NCI-H446 treated with DMSO at 0.1 percent for 48 hours (cell line): ENCODE measurements around the gene SPON2.
A peak's percentile ranks its signal among the peaks of the same experiment; 100 is the strongest.

Experiments used
- DNase-seq: peaks from one replicate; lab custom pipeline; 2025; lab: John Stamatoyannopoulos, UW

Gene SPON2

DNA sequence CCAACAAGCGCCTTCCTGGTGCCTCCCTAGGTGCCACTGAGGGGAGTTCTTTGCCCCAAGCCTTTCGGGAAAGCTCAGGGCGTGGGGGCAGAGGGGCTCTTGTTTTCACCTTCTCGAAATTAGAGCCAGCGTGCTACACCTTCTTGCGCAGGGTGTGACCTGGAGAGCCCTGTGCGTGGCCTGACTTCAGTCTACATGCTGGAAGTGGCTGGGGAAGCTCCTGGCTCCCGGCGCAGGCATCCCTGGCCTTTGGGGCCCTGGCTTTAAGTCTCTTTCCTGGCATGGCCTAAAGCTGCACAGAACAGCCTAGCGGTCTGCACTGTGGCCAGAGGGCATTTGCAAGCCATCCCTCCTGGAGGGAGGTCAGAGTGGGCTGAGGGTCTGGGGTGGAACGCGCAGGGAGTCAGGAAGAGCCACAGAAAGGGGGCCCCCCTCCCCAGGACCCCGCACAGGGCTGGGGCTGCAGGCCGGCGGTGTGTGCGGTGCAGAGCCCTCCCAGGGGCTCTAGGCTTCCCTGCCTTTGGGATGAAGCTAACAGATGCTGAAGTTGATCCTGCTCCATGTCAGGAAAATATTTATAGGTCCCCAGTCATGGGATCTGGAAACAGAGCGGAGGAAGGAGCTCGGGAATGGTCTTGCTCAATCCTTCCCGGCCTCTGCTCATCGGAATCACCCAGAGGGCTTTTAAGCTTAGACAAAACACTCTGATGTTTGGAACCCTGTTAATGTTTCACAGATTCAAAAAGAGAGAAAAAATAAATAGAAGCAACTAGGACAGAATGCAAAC is 781 bp upstream of the SPON2 start:
- no peak for DNase-seq

DNA sequence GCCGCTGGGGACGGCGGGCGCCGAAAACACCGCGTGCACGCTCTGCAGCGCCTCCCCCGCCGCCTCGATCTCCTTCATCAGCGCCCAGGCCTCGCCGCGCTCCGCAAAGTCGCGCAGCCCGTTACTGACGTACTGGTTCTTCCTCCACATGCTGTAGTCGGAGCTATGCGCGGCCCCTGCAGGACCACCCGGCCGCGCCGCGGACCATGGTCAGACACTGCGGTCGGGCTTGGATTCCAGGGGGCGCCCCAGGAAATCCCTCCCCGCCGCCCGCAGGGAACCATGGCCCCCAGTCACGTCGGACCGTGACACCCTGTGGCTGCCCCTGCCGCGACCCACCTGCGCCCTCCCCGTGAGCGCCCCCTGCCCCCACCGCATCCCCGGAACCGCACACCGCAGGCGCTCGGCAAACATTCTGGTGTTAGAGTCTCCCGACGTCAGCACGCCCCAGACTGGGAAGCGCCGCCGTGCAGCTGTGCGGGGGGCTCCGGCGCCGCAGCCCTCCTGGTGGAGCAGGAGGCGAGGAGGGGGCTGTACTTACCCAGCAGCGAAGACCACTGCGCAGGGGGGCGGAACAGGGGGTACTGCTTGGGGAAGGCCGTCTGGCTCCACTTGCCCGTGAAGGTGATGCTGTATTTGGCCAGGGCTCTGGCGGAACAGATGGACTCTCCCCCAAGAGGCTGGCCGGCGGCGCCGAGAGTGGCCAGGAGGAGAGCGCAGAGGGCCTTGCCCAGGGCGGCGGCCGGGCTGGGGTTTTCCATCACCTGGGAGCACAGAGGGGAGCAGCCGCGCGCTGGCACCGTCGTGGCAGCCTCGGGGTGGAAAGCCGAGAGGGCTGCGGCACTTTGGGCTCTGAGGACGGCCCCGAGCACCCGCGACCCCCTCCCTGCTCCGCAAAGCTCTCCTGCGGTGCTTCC is 814 bp downstream of the SPON2 start:
- DNase-seq = no peak

DNA sequence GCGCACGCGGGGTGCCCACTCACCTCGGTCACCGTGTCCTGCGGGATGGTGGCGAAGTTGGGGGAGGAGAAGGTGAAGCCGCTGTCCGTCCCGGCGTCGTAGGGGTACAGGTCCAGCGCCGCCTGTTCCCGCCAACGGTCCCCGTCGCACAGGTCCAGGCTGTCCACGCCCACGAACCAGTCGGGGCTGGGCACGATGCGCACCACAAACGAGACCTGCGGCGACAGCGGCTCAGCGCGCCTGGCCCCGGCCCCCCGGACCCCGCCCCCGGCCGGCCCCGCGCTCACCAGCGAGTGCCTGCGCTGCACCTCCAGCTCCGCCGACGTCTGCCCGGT is 1.4 kb downstream of the SPON2 start:
- DNase-seq = no peak

DNA sequence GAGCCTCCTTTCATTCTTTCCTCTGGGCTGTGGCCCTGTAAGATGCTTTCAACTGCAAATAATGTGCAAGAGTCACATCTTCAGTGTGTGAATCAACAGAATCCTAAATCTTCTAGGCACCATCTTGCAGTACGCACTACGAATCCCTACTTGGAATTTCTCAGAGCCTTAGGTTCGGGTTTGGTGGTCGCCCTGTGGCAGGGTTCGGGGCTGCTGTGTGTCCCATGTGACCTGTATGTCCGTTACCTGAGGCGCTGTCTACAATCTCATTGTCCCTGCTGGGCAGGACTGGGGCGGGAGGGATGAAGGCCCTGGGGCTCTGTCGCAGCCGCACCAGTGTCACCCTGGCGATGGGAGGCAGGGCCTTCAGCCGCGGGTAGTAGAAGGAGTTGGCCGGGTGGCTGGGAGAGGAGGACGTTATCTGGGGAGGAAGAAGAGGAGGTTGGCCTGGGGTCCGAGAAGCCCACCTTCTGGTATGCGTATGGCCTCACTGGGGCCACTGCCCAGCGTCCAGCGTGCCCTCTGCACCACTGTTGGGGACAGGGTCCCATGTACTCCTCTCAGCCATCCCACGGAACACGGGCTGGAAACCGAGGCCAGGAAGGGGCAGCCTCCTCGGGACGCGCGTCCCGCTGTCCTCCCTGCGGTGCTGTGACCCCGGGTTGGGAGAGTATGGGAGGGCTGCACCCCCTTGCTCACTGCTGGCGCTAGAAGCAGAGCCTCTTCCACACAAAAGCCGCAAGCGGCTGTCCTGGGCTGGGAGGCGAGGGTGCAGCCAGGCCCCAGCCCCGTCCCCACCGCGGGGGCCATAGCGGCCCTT is 2.0 kb downstream of the SPON2 start:
- DNase-seq = no peak

DNA sequence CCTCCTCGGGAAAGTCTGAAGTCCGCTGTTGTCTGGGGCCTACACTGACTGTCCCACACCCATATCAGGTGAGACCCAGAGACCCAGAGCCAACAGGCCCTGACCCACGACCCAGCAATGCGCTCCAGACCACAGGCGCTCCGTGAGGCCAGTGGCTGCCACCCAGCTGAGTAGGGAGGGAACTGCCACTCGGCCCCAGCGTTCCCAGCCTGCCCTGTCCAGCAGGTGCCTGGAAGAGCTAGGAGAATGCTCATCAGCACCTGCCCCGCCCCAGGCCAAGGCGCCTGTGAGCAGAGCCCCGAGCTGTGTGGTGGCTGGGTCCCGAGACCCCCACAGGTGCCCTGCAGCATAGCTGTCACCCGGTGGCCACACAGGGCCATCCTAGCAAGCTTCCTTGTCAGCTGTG is 2.7 kb downstream of the SPON2 start:
- DNase-seq = no peak

DNA sequence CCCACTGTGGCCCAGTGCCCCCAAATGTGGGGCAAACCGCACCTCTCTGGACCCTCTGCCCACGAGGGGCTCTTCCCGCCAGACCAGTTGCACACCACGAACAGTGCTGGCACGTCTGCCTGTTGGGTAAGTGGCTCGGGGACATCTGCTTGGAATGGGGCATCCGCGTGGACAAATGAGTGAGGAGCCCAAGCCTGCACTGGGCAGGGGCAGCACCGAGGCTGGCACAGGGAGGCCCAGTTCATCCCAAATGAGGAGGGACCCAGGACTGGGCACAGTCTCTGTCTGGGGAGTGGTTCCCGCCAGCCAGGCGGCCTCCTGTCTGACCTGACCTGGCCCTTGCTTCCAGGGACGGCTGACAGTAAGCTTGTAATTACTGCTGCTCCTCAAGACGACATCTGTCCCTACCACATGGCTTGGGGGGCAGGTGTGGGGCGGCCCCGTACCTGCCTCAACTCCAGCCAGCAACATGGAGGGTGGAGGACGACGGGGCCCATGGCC is 3.2 kb downstream of the SPON2 start:
- no peak for DNase-seq

DNA sequence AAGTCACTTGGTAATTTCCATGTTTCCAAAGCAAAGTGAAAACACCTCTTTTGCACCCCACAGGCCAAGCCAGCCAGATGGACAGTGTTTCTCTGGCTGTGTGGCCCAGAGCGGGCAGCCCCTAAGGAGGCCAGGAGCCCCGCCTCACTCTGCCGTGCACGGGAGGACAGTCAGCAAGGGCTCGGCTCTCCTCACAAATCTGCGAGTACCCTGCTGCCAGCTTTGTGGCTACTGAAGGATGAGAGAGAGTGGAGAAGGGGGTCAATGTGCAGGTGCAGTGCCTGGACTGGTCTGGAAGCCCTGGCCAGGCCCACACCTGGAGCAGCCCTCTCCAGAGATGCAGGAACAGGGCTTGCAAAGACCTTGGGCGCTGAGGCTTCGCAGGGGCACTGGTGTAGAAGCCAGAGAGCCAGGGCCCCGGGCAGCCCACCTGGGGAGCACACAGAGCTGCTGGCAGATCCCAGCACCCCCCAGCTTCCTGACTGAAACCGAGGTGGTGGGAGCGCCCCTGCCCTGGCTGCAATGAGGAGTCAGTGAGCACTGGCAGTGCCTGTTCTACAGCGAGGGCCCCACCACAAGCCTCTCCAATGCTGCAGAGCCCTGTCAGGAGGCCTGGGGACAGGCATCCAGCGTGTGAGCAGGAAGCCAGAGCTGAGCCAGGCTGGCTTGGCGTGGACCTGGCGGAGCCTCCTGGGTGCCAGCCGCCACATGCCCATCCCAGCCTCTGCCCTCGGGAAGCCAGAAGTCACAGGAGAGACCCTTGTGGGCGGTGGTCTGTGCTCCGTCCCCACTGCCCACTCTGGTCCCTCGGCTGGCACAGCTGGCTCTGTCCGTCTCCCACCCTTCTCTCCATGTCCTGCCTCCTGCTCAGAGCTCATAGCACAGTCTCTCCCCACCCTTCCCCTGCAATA is 3.9 kb downstream of the SPON2 start:
- DNase-seq = no peak

DNA sequence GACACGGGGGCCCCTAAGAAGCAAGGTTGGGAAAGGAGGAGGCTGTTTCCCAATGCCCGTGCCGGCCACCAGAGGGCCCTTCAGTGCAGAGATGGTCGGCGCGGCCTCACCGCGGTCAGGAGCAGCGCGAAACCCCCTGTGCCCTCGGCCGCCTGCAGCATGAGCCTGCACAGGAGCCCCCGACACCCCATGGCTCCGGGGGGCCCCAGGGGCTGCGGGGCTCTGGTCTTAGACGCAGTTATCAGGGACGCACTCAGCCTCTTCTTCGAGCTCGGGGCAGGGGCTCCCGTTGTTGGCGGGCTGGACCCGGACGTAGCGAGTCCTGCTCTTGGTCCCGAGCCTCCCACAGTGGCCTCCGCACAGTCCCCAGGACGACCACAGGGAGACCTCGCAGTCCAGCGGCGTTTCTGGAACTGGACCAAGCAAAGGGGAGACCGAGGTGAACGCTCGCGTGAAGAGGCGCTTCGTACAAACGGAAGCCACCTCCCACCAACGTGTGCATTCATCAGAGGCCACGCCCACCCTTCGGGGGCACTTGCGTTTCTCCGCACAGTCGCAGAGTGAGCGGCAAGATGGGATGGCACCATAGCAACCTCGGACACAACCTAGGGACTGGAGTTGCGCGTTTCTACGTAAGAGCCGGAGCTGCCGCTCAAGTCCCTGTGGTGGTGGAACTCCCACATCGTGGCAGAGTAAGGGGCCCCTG is 5.0 kb downstream of the SPON2 start:
- DNase-seq = peak; percentile 62

DNA sequence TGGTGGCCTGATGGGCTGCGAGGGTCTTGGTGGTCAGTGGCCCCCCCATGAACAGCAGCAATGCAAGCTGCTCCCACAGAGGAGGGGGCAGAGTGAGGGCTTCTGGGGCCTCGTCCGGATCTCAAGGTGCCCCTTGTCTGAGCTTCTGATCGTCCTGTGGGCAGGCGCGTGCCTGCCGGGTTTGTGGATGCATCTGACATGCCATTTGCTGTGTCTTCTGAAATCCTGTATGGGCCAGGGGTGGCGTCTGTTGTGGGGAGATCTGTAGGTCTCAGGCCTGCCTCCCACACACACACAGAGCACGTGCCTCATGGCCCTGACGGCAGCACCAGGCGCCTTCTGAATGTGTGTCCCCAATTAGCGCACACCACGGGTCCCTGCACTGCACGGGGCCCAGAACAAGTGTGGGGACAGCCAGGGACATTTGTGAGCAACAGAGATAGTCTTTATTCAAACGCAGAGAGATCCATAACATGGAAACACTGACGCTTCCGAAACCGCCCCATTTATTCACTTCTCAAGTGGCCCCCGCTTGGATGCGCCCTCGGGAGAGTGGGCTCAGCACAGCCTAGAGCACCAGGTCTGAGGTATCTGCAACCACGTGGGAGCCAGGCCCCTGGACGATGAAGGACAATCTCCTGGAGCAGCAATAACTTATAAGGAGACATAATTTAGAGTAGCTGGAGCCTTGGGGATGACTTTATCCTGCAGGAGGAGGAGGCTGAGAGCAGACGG is 5.7 kb downstream of the SPON2 start:
- DNase-seq = no peak

DNA sequence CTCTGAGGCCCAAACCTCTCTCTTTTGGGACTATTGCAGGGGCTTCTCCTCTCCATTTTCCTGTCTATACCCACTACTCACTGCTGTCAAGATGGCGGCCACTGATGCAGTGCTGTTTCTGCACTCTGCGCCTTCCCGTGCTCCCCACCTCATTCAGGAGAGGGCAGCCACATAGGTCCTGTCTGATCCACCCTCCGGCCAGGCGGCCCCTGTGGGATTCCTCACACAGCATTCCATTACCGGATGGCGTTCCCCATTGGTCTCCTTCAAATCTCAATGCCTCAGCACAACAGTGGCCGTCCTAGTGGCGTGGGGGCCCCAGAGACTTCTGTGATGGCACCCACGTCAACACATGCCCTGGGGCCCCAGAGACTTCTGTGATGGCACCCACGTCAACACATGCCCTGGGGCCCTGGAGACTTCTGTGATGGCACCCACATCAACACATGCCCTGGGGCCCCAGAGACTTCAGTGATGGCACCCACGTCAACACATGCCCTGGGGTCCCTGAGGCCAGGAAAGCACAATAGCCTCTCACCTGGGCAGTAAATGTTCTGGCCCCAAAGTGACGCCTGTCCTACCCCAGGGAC is 7.3 kb downstream of the SPON2 start:
- no peak for DNase-seq

DNA sequence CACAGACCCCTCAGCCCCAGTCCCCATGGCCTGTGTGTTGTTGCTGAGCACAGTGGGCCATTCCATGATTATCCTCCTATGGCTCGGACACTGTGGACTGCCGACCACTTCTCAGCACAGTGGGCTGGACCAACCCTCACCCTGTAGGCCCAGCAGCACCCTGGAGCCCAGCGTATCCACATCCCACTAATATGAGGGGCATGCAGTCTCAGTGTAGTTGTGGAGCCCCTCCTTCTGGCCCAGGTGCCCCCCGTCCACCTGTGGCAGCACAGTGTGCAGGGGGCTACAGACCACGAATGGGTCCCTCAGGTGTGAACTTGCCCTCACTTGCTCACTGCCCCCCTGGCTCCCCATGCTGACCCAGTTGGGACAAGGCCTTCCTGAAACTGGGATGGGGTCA is 7.9 kb downstream of the SPON2 start:
- no peak for DNase-seq

DNA sequence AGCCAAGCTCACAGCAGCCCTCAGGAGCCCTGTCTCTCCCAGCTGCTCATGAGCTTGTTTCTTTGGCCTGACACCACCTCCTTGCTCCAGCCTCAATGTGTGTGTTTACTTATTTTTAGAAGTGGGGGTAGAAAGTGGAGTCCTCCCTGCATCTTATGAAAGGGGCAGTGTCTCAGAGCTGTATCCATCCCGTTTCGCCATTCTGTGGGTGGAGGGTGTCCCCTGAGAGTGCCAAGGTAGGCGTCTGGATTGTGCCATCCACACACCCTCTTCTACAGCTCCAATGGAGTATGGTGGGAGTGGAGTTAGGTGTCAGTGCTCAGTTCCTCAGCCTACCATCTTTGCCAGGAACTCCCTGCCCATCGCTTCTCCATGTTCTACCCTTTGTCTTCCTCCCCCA is 8.3 kb downstream of the SPON2 start:
- no peak for DNase-seq

DNA sequence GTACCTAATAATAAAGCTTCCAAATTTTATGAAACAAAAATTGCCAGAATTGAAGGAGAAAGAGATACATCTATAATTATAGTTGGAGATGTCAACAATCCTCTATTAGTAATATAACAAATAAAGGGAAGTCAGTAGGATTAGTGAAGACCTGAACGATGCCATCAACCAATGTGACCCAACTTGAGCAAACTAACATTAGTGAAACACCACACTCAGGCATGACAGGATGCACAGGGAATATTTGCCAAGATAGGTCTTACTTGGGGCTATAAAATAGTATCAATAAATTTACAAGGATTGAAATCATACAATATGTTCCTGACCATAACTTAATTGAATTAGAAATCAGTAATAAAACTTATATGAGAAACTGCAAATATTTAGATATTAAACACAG is 12.0 kb downstream of the SPON2 start:
- DNase-seq = no peak

DNA sequence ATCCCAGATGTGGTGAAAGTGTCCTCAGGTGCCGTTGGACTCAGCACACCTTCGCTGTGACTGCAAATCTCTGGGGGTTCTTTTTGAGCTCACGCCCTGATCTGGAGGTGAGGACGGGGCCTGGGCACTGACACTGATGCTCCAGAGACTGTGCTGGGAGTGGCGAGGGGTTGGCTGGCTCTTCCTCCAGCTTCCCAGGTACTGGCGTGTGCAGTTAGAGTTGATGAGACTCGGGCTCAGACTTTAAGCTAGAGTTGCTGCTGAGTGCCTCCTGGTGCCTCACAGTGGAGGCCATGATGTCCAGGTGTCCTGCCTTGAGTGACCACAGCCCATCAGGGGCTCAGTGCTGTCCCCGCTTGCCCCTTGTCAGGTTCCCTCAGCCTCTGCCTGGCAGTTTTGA is 16.3 kb downstream of the SPON2 start:
- DNase-seq = no peak

DNA sequence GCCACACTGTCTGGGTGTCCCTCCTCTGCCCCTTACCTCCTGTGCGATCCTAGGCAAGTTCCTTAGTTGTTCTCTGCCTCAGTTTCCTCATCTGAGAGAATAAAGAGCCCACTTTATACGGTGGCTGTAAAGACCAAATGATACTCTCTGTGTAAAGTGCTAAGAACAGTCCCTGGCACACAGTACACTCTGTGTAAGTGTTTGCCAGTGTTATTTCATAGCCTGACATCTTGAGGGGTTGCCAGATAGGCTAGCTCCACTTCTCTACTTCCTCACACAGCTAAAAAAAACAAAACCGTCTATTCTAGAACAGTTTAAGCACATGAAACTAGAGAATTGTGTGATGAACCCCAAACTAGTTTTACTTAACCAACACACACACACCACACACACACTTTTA is 17.1 kb downstream of the SPON2 start:
- DNase-seq = no peak

DNA sequence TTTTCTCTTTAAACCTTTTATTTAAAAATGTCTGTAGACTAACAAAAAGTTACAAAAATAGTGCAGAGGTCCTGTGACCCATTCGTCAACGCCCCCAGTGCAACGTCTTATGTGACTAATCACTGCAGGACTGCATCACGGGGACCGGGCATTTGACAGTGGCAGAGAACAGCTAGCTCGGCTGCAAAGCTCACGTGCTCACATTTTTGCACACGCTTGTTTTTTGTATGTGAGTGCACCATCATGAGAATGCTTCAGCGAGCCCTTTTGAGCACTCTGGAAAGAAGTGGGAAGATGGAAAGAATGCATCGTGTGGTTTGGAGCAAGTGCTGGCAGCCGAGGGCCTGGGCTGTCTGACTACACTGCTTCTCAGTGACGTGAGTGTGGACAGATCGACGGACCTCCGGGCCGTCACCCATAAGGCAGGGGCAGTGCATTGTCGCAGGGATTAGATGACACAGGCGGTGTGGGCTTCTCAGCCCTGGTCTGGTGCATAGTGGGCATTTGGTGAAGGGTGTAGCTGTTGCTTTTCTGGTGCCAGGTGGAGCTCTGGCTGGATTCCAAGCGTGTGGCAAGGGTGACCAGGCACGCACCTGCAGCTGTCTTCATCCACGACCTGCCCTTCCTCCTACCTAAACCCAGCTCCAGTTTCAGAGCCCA is 17.7 kb downstream of the SPON2 start:
- DNase-seq = no peak

DNA sequence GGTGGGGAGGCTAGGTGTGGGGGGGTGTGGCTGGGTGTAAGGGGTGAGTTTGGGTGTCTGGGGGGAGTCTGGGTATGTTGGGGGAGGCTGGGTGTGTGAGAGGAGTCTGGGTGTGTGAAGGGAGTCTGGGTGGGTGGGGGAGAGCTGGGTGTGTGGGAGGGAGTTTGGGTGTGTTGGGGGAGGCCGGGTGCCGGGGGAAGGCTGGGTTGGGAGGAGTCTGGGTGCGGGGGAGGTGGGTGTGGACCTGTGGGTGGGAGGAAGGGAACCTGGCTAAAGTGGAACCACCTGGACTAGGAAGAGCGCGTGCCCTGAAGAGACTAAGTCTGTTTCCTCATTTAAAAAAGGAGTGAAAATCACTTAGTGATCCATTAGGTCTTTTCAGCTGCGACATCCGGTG is 18.3 kb downstream of the SPON2 start:
- no peak for DNase-seq

DNA sequence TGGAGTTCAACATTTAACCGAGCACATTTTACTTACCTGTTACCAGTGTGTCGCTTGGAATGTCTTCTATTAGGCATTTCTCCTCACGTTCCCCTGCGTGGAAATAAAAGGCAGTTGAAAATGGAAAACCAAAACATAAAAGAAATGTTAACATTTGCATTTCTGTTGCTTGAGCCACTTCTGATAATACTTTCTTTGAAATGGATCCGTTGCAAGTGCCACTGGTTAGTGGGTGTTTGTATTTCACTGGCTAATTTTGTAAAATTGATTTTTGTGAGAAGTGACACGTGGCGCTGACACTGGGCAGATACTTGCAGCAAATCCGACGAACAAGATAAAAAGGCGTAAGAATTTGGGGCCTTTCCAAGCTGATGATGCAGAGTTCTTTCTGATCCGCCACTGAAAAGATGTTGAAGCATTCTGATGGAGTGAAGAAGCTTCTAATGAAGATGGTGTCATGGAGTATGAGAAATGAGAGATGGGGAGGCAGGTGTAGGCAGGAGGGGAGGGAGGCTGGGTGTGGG is 18.8 kb downstream of the SPON2 start:
- DNase-seq = no peak

DNA sequence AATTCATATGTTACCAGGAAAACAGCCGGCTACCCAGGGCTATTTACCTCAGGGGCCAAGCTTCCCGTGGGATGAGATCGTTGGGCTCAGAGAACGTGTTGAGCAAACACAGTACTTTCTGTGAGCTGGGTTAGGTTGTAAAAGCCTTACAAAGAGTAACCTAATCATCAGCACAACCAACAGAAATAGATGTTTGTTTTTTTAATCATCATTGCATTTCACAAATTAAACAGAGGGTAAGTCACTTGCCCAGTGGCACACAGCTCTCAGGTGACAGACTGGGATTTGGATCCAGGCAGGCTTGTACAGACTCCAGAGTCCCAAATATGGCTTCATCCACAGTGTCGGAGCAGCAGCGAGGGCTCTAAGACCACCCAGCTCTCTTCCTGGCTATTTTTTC is 20.1 kb downstream of the SPON2 start:
- no peak for DNase-seq
